ENCODE results near the gene MYOCD. TPM values are rescaled to one million over a fixed set of nuclear protein-coding genes. Genes with fewer than 3 reads are reported as not detected.

Gene MYOCD
- total RNA-seq, 1 experiment from 2014 or later, result 1.2 TPM

DNA sequence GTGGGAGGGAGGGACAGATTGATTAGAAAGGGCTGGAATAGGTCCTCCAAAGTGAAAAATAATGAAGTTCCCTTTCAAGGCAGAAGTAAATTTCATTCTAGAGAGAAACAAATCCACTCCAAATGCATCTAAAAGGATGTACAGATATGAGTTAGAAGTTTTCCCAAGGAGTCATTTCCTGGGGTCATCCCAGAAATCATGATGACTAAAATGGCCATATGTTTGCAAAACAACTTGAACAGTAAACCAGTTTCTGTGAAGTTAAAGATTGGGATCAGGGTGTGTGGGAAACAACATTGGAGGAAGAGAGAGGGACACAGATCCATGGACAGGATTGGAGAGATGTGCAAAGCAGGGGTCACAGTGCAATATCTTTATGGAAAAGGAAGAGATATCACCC, 91.1 kb downstream of the MYOCD start (continued):
- TF ChIP-seq ZNF512 (CRISPR knock-in tag; IDR thresholded peaks at IDR 0.05; ENCODE audit: borderline replicate concordance) (no peak), NR1H2 (CRISPR knock-in tag; IDR thresholded peaks at IDR 0.05) (no peak), RORB (CRISPR knock-in tag; IDR thresholded peaks at IDR 0.05) (no peak), JUN (CRISPR knock-in tag; IDR thresholded peaks at IDR 0.05) (no peak)
- TF ChIP-seq, protein P1, sequence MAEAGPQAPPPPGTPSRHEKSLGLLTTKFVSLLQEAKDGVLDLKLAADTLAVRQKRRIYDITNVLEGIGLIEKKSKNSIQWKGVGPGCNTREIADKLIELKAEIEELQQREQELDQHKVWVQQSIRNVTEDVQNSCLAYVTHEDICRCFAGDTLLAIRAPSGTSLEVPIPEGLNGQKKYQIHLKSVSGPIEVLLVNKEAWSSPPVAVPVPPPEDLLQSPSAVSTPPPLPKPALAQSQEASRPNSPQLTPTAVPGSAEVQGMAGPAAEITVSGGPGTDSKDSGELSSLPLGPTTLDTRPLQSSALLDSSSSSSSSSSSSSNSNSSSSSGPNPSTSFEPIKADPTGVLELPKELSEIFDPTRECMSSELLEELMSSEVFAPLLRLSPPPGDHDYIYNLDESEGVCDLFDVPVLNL (CRISPR knock-in tag; IDR thresholded peaks at IDR 0.05; ENCODE audit: borderline replicate concordance, low read depth), result no peak

- no peak for ATAC-seq
- H3K36me3 Mint-ChIP-seq, result no peaks in the 10 kb centered on the region
These were observed 93.4 kb downstream of the MYOCD start for GRCh38 chr17:12759090-12759489.

More at GRCh38 chr17:12759090-12759489, 93.4 kb downstream of the MYOCD start:
- DNase-seq (ENCODE audit: low spot score), result no peak
- Mint-ChIP-seq H3K27ac (no peak overlapping the region), H3K4me1 (0 out of 2 replicates have a peak, but pooled peaks cover 3% of the 10 kb centered on the region), H3K9me3 (no peaks in the 10 kb centered on the region; the same call in 1 of the 2 replicates), H3K27me3 (ENCODE audit: low read depth) (no peaks in the 10 kb centered on the region; the same call in 1 of the 2 replicates), H3K4me3 (no peak overlapping the region)
- CTCF ChIA-PET, result interaction anchor here (0.5 to 1.2 kb wide), 2 partner anchors 17 to 60 kb away, joined by 3 to 5 read pairs; no protein-coding TSS in a partner anchor
- TF ChIP-seq, protein P2, sequence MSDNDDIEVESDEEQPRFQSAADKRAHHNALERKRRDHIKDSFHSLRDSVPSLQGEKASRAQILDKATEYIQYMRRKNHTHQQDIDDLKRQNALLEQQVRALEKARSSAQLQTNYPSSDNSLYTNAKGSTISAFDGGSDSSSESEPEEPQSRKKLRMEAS (CRISPR knock-in tag; IDR thresholded peaks at IDR 0.05), result no peak
- TF ChIP-seq CBFB (CRISPR knock-in tag; IDR thresholded peaks at IDR 0.05; ENCODE audit: low read depth) (no peak), ZNF263 (CRISPR knock-in tag; IDR thresholded peaks at IDR 0.05; ENCODE audit: low read depth) (no peak), ZNF512 (CRISPR knock-in tag; IDR thresholded peaks at IDR 0.05; ENCODE audit: borderline replicate concordance) (no peak), ZNF138 (CRISPR knock-in tag; conservative IDR thresholded peaks at IDR 0.05) (no peak), FOXJ3 (CRISPR knock-in tag; IDR thresholded peaks at IDR 0.05; ENCODE audit: borderline replicate concordance) (no peak), NR1H2 (CRISPR knock-in tag; IDR thresholded peaks at IDR 0.05) (no peak), SMAD3 (CRISPR knock-in tag; IDR thresholded peaks at IDR 0.05; ENCODE audit: borderline replicate concordance) (no peak), TP53 (CRISPR knock-in tag; IDR thresholded peaks at IDR 0.05) (no peak), MYBL2 (CRISPR knock-in tag; IDR thresholded peaks at IDR 0.05) (no peak), SMAD4 (CRISPR knock-in tag; IDR thresholded peaks at IDR 0.05) (no peak), IRF1 (CRISPR knock-in tag; IDR thresholded peaks at IDR 0.05) (no peak), HMGA2 (CRISPR knock-in tag; IDR thresholded peaks at IDR 0.05) (no peak), FOXP4 (CRISPR knock-in tag; IDR thresholded peaks at IDR 0.05) (no peak), ZBTB21 (CRISPR knock-in tag; IDR thresholded peaks at IDR 0.05; ENCODE audit: borderline replicate concordance) (no peak), KAT7 (CRISPR knock-in tag; IDR thresholded peaks at IDR 0.05; ENCODE audit: borderline replicate concordance) (no peak), NFE2L1 (CRISPR knock-in tag; IDR thresholded peaks at IDR 0.05) (no peak), ZNF532 (CRISPR knock-in tag; IDR thresholded peaks at IDR 0.05; ENCODE audit: borderline replicate concordance) (no peak)
- TF ChIP-seq, protein P3, sequence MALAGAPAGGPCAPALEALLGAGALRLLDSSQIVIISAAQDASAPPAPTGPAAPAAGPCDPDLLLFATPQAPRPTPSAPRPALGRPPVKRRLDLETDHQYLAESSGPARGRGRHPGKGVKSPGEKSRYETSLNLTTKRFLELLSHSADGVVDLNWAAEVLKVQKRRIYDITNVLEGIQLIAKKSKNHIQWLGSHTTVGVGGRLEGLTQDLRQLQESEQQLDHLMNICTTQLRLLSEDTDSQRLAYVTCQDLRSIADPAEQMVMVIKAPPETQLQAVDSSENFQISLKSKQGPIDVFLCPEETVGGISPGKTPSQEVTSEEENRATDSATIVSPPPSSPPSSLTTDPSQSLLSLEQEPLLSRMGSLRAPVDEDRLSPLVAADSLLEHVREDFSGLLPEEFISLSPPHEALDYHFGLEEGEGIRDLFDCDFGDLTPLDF (CRISPR knock-in tag; IDR thresholded peaks at IDR 0.05), result no peak
- TF ChIP-seq, protein P4, sequence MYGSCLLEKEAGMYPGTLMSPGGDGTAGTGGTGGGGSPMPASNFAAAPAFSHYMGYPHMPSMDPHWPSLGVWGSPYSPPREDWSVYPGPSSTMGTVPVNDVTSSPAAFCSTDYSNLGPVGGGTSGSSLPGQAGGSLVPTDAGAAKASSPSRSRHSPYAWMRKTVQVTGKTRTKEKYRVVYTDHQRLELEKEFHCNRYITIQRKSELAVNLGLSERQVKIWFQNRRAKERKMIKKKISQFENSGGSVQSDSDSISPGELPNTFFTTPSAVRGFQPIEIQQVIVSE (CRISPR knock-in tag; IDR thresholded peaks at IDR 0.05; ENCODE audit: borderline replicate concordance), result no peak
- POLR2A ChIA-PET, result no interaction called here
